Muscle of leg (tissue), 11 donors: ENCODE results near the gene MAML3. TPM values are rescaled to one million over a fixed set of nuclear protein-coding genes. Genes with fewer than 3 reads are reported as not detected.

Source experiments
- DNase-seq: peaks from one replicate; pipeline ENCODE4 v3.0.0; 2013
- H3K27ac ChIP-seq: one replicate; pipeline ENCODE4 v1.5.1; 2013; ENCODE audit warnings: mild to moderate bottlenecking, low read length, control low read depth
- H3K27me3 ChIP-seq: one replicate; pipeline ENCODE4 v1.6.1; 2013; ENCODE audit warnings: low read length; ENCODE audit not compliant: control insufficient read depth, insufficient read depth
- H3K36me3 ChIP-seq: one replicate; pipeline ENCODE4 v1.6.1; 2013; ENCODE audit warnings: low read length; ENCODE audit not compliant: control insufficient read depth, insufficient read depth
- H3K4me1 ChIP-seq: one replicate; pipeline ENCODE4 v1.6.1; 2013; ENCODE audit warnings: low read length; ENCODE audit not compliant: control insufficient read depth, insufficient read depth
- H3K4me3 ChIP-seq: one replicate; pipeline ENCODE4 v1.5.1; 2013; ENCODE audit warnings: low read length, control low read depth
- H3K9me3 ChIP-seq: replicated peaks from 2 replicates; pipeline ENCODE4 v1.6.1; 2013; ENCODE audit warnings: low read depth, low read length; ENCODE audit not compliant: control insufficient read depth
- WGBS: methylation state at CpG from one replicate; pipeline ENCODE4 v1.1.5; 2013; ENCODE audit warnings: missing lambda C conversion rate; ENCODE audit not compliant: insufficient coverage; 5-methylcytosine and 5-hydroxymethylcytosine counted together
- polyA plus RNA-seq, 8 donors: library from polyadenylated mRNA; unstranded; fragments of 120-200 nt; gene quantifications; one replicate each; pipeline versions ENCODE4 v1.2.1 to v1.2.3, GENCODE V29; 2013; ENCODE audit warnings: inconsistent platforms in 1 of 8, low replicate concordance in 1 of 8; ENCODE audit not compliant: insufficient read length in 8 of 8, insufficient read depth in 1 of 8
- total RNA-seq: library from RNA; stranded (reverse); fragments of 120-200 nt; gene quantifications from one replicate; pipeline ENCODE4 v1.2.4, GENCODE V29; 2013

MAML3 gene
- total and polyA plus RNA-seq, 9 donors = 3.0 to 5.5 (median 5.0) TPM

GRCh38 chr4:139789096-139789654 is 364.8 kb downstream of the MAML3 start:
- DNase-seq = no peak
- Histone ChIP-seq H3K27me3 (no peaks in the 10 kb centered on the region), H3K27ac (no peak overlapping the region), H3K36me3 (no peaks in the 10 kb centered on the region), H3K4me1 (peaks cover 4% of the 10 kb centered on the region), H3K9me3 (no peaks in the 10 kb centered on the region), H3K4me3 (no peak overlapping the region)
- 83% methylated on average over 5 of the region's 6 CpGs for WGBS

GRCh38 chr4:139786494-139787354 is 367.3 kb downstream of the MAML3 start:
- Histone ChIP-seq H3K36me3 (no peaks in the 10 kb centered on the region), H3K4me1 (peaks cover 11% of the 10 kb centered on the region), H3K27ac (no peak overlapping the region), H3K9me3 (no peaks in the 10 kb centered on the region), H3K27me3 (no peaks in the 10 kb centered on the region), H3K4me3 (no peak overlapping the region)
- no peak for DNase-seq
- WGBS = 32% methylated on average over 8 of the region's 12 CpGs

- no peaks in the 10 kb centered on the region for H3K36me3 ChIP-seq
- no CpG with 5 or more reads among the region's 4 CpGs for WGBS
- no peak for DNase-seq
- H3K4me3 ChIP-seq = no peak overlapping the region
- no peak overlapping the region for H3K27ac ChIP-seq
- peaks cover 11% of the 10 kb centered on the region for H3K4me1 ChIP-seq
- no peaks in the 10 kb centered on the region for H3K9me3 ChIP-seq
- no peaks in the 10 kb centered on the region for H3K27me3 ChIP-seq
Measured at GRCh38 chr4:139785356-139785755, 368.6 kb downstream of the MAML3 start.

GRCh38 chr4:139783741-139784484 is 370.1 kb downstream of the MAML3 start:
- peak; percentile 10 for DNase-seq
- WGBS = 58% methylated on average over 10 of the region's 20 CpGs
- Histone ChIP-seq H3K9me3 (no peaks in the 10 kb centered on the region), H3K4me3 (no peak overlapping the region), H3K36me3 (no peaks in the 10 kb centered on the region), H3K27me3 (no peaks in the 10 kb centered on the region), H3K27ac (peak overlapping the region; percentile 47), H3K4me1 (peaks cover 11% of the 10 kb centered on the region)

- no peak for DNase-seq
- no peak overlapping the region for H3K4me3 ChIP-seq
- H3K9me3 ChIP-seq = no peaks in the 10 kb centered on the region
- WGBS = 60% methylated on average over 3 of the region's 7 CpGs
- no peaks in the 10 kb centered on the region for H3K36me3 ChIP-seq
- no peaks in the 10 kb centered on the region for H3K27me3 ChIP-seq
- H3K27ac ChIP-seq = no peak overlapping the region
- H3K4me1 ChIP-seq = peaks cover 11% of the 10 kb centered on the region
Measured at GRCh38 chr4:139782926-139783522, 371.0 kb downstream of the MAML3 start.

GRCh38 chr4:139781066-139781465 is 372.9 kb downstream of the MAML3 start:
- Histone ChIP-seq H3K9me3 (no peaks in the 10 kb centered on the region), H3K36me3 (no peaks in the 10 kb centered on the region), H3K4me3 (no peak overlapping the region), H3K27me3 (no peaks in the 10 kb centered on the region), H3K27ac (no peak overlapping the region), H3K4me1 (peaks cover 13% of the 10 kb centered on the region)
- no peak for DNase-seq
- WGBS = no CpG with 5 or more reads among the region's 3 CpGs

GRCh38 chr4:139779691-139780090 is 374.3 kb downstream of the MAML3 start:
- DNase-seq = no peak
- Histone ChIP-seq H3K9me3 (no peaks in the 10 kb centered on the region), H3K36me3 (no peaks in the 10 kb centered on the region), H3K4me3 (no peak overlapping the region), H3K27me3 (no peaks in the 10 kb centered on the region), H3K27ac (no peak overlapping the region), H3K4me1 (peaks cover 13% of the 10 kb centered on the region)
- WGBS = 69% methylated on average over 3 of the region's 9 CpGs

- Histone ChIP-seq H3K4me3 (no peak overlapping the region), H3K36me3 (no peaks in the 10 kb centered on the region), H3K4me1 (peaks cover 3% of the 10 kb centered on the region), H3K27me3 (no peaks in the 10 kb centered on the region), H3K27ac (no peak overlapping the region), H3K9me3 (no peaks in the 10 kb centered on the region)
- DNase-seq = peak; percentile 14
- 96% methylated on average over 3 of the region's 3 CpGs for WGBS
Measured at GRCh38 chr4:139777757-139778156, 376.2 kb downstream of the MAML3 start.

- Histone ChIP-seq H3K27me3 (no peaks in the 10 kb centered on the region), H3K4me1 (peaks cover 3% of the 10 kb centered on the region), H3K9me3 (no peaks in the 10 kb centered on the region), H3K4me3 (no peak overlapping the region), H3K36me3 (no peaks in the 10 kb centered on the region), H3K27ac (no peak overlapping the region)
- DNase-seq = no peak
- 50% methylated on average over 1 of the region's 4 CpGs for WGBS
Measured at GRCh38 chr4:139776235-139776634, 377.7 kb downstream of the MAML3 start.
